ENCODE measurements around the gene NR1I3.
"Not testable (repeated sequence)": the region's sequence is repeated elsewhere in the genome, so short reads cannot be mapped to it uniquely, and the experiment has no call there.

The NR1I3 gene

GRCh38 chr1:161259345-161259702 is 21.3 kb upstream of the NR1I3 start:
- no peaks in the 10 kb centered on the region for H3K36me3 ChIP-seq (ENCODE audit: low read depth)
- no peak overlapping the region for H3K4me3 ChIP-seq (ENCODE audit: severe bottlenecking)
- H3K9me3 ChIP-seq (ENCODE audit: severe bottlenecking) = no peaks in the 10 kb centered on the region
- DNase-seq (ENCODE audit: low spot score) (no peak), ATAC-seq (ENCODE audit: low read depth) (no peak)
- peaks cover 9% of the 10 kb centered on the region for H3K27me3 ChIP-seq (ENCODE audit: insufficient read depth, poor library complexity, severe bottlenecking)
- H3K4me1 ChIP-seq (ENCODE audit: insufficient read depth, poor library complexity, severe bottlenecking) = peaks cover 9% of the 10 kb centered on the region
- no peak overlapping the region for H3K27ac ChIP-seq (ENCODE audit: poor library complexity, severe bottlenecking)
- TF ChIP-seq CTCF (IDR thresholded peaks at IDR 0.05; ENCODE audit: poor library complexity, severe bottlenecking) = no peak

- no peak within 1 kb of the TSS for H3K27ac ChIP-seq (ENCODE audit: poor library complexity, severe bottlenecking)
- H3K27me3 ChIP-seq (ENCODE audit: insufficient read depth, poor library complexity, severe bottlenecking) = peaks cover 9% of the 10 kb centered on the region
- H3K4me3 ChIP-seq (ENCODE audit: severe bottlenecking) = peak within 1 kb of the TSS; percentile 37
- ATAC-seq (ENCODE audit: low read depth) = peak; percentile 90
- no peak for DNase-seq (ENCODE audit: low spot score)
- H3K4me1 ChIP-seq (ENCODE audit: insufficient read depth, poor library complexity, severe bottlenecking) = peaks cover 9% of the 10 kb centered on the region
- no peaks in the 10 kb centered on the region for H3K9me3 ChIP-seq (ENCODE audit: severe bottlenecking)
- TF ChIP-seq CTCF (IDR thresholded peaks at IDR 0.05; ENCODE audit: poor library complexity, severe bottlenecking) = no peak
- no peaks in the 10 kb centered on the region for H3K36me3 ChIP-seq (ENCODE audit: low read depth)
Measured at GRCh38 chr1:161258439-161259344, 20.7 kb upstream of the NR1I3 start, which contains the start of gene PCP4L1. Gene PCP4L1 (plus strand): TSS chr1:161258745. CDS start chr1:161258975, 230 bp downstream.

- not testable (repeated sequence) for H3K27ac ChIP-seq (ENCODE audit: poor library complexity, severe bottlenecking); ATAC-seq (ENCODE audit: low read depth); H3K9me3 ChIP-seq (ENCODE audit: severe bottlenecking); H3K36me3 ChIP-seq (ENCODE audit: low read depth); H3K27me3 ChIP-seq (ENCODE audit: insufficient read depth, poor library complexity, severe bottlenecking); DNase-seq (ENCODE audit: low spot score); H3K4me3 ChIP-seq (ENCODE audit: severe bottlenecking); H3K4me1 ChIP-seq (ENCODE audit: insufficient read depth, poor library complexity, severe bottlenecking)
Measured at GRCh38 chr1:161257109-161257508, 19.1 kb upstream of the NR1I3 start.

GRCh38 chr1:161255955-161256520 is 18.0 kb upstream of the NR1I3 start:
- H3K4me3 ChIP-seq (ENCODE audit: severe bottlenecking); H3K9me3 ChIP-seq (ENCODE audit: severe bottlenecking); ATAC-seq (ENCODE audit: low read depth); H3K27ac ChIP-seq (ENCODE audit: poor library complexity, severe bottlenecking); DNase-seq (ENCODE audit: low spot score); H3K27me3 ChIP-seq (ENCODE audit: insufficient read depth, poor library complexity, severe bottlenecking); H3K4me1 ChIP-seq (ENCODE audit: insufficient read depth, poor library complexity, severe bottlenecking); H3K36me3 ChIP-seq (ENCODE audit: low read depth): not testable (repeated sequence)

- H3K36me3 ChIP-seq (ENCODE audit: low read depth); ATAC-seq (ENCODE audit: low read depth); H3K4me1 ChIP-seq (ENCODE audit: insufficient read depth, poor library complexity, severe bottlenecking): not testable (repeated sequence)
Measured at GRCh38 chr1:161255302-161255701, 17.3 kb upstream of the NR1I3 start.

GRCh38 chr1:161251579-161251978 is 13.6 kb upstream of the NR1I3 start:
- Histone ChIP-seq H3K27ac (ENCODE audit: poor library complexity, severe bottlenecking) (no peak overlapping the region), H3K4me1 (ENCODE audit: insufficient read depth, poor library complexity, severe bottlenecking) (no peaks in the 10 kb centered on the region), H3K9me3 (ENCODE audit: severe bottlenecking) (no peaks in the 10 kb centered on the region), H3K27me3 (ENCODE audit: insufficient read depth, poor library complexity, severe bottlenecking) (no peaks in the 10 kb centered on the region), H3K4me3 (ENCODE audit: severe bottlenecking) (no peak overlapping the region), H3K36me3 (ENCODE audit: low read depth) (no peaks in the 10 kb centered on the region)
- ATAC-seq (ENCODE audit: low read depth) = no peak
- DNase-seq (ENCODE audit: low spot score) = no peak
- TF ChIP-seq CTCF (IDR thresholded peaks at IDR 0.05; ENCODE audit: poor library complexity, severe bottlenecking) = no peak

More at GRCh38 chr1:161255302-161255701, 17.3 kb upstream of the NR1I3 start:
- not testable (repeated sequence) for H3K27me3 ChIP-seq (ENCODE audit: insufficient read depth, poor library complexity, severe bottlenecking); H3K9me3 ChIP-seq (ENCODE audit: severe bottlenecking); H3K4me3 ChIP-seq (ENCODE audit: severe bottlenecking); DNase-seq (ENCODE audit: low spot score); H3K27ac ChIP-seq (ENCODE audit: poor library complexity, severe bottlenecking)

Measured in RWPE2 (cell line).